Suprapubic skin (tissue), 4 donors: ENCODE results near the gene PIP5K1C. TPM values are rescaled to one million over a fixed set of nuclear protein-coding genes. Genes with fewer than 3 reads are reported as not detected.

Source experiments
- DNase-seq, 2 donors: peaks; one replicate each; pipeline ENCODE4 v3.0.0-alpha.2; 2019; ENCODE audit warnings: low spot score in 2 of 2
- H3K27ac ChIP-seq: fragments of 200-600 bp; sonication (generic); one replicate; pipeline ENCODE4 v1.5.1; 2019
- H3K27me3 ChIP-seq: fragments of 200-600 bp; sonication (generic); one replicate; pipeline ENCODE4 v1.5.1; 2019
- H3K36me3 ChIP-seq: fragments of 200-600 bp; sonication (generic); one replicate; pipeline ENCODE4 v1.5.1; 2019
- H3K4me1 ChIP-seq: fragments of 200-600 bp; sonication (generic); one replicate; pipeline ENCODE4 v1.5.1; 2019
- H3K4me3 ChIP-seq: fragments of 200-600 bp; sonication (generic); one replicate; pipeline ENCODE4 v1.5.1; 2019; ENCODE audit warnings: mild to moderate bottlenecking
- H3K9me3 ChIP-seq: fragments of 200-600 bp; sonication (generic); one replicate; pipeline ENCODE4 v1.5.1; 2019
- EP300 ChIP-seq: sonication (generic); formaldehyde crosslinking; IDR thresholded peaks from one replicate; pipeline ENCODE4 v1.6.1; 2017; ENCODE audit warnings: antibody characterized with exemption
- POLR2A ChIP-seq, 2 donors: fragments of 450-650 bp; IDR thresholded peaks; one replicate each; pipeline ENCODE4 v1.6.1; 2017; ENCODE audit warnings: antibody characterized with exemption in 2 of 2, mild to moderate bottlenecking in 2 of 2, moderate library complexity in 2 of 2
- POLR2AphosphoS5 ChIP-seq, 3 donors: sonication (generic); formaldehyde crosslinking; IDR thresholded peaks; one replicate each; pipeline ENCODE4 v1.6.1; 2017; ENCODE audit warnings: antibody characterized with exemption in 3 of 3
- WGBS: methylation state at CpG from one replicate; pipeline ENCODE4 v1.1.5; 2018; 5-methylcytosine and 5-hydroxymethylcytosine counted together
- total RNA-seq, 4 donors: library from RNA; depleted of rRNA; stranded (reverse); fragments of >200 nt; gene quantifications; one replicate each; pipeline ENCODE4 v1.1.0, GENCODE V29; 2016
- TF ChIP-seq, protein P1 (sequence below), 2 donors: fragments of 200-600 bp in 1 of 2; fragments of 450-650 bp in 1 of 2; sonication (generic) in 1 of 2; IDR thresholded peaks; one replicate each; pipeline ENCODE4 v1.5.1; 2016 to 2019; ENCODE audit warnings: antibody characterized with exemption in 2 of 2, mild to moderate bottlenecking in 1 of 2, moderate library complexity in 1 of 2

PIP5K1C gene
- total RNA-seq, 4 donors from 2014 or later: 16.5 to 25.7 (median 20.8) TPM

DNA sequence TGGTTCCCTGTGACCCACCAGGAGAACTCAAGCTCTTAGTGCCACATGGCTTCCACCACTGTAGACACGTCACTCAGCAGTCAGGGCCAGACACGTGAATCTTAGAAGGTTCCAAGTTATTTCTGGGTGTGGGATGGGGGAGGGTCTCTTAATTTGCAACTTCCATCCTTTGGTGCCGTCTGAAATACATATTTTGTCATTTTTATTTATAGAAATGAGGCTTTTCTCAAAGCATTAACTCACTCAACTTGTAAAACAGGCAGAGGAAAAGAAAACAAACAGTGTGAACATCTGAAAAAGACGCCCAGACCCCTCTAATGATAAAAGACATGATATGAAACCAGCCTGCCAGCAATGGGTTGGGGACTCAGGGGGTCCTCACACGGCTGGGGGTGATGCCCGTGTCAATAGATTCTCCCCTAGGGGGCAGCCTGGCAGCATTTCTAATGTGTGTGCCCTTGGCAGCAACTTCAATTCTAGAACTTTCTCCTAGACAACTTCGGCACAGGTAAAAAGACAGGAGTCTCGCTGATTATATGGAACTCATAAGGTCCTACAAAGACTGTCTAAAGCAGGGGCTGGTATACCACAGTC, 15.4 kb downstream of the PIP5K1C start:
- Histone ChIP-seq H3K36me3 (peaks cover 12% of the 10 kb centered on the region), H3K4me1 (peaks cover 16% of the 10 kb centered on the region), H3K27ac (no peak overlapping the region), H3K4me3 (no peak overlapping the region), H3K27me3 (no peaks in the 10 kb centered on the region), H3K9me3 (no peaks in the 10 kb centered on the region)
- DNase-seq: no peak
- TF ChIP-seq POLR2A (IDR thresholded peaks at IDR 0.05) (no peak), EP300 (no peak), POLR2AphosphoS5 (IDR thresholded peaks at IDR 0.05) (no peak)
- TF ChIP-seq, protein P1, sequence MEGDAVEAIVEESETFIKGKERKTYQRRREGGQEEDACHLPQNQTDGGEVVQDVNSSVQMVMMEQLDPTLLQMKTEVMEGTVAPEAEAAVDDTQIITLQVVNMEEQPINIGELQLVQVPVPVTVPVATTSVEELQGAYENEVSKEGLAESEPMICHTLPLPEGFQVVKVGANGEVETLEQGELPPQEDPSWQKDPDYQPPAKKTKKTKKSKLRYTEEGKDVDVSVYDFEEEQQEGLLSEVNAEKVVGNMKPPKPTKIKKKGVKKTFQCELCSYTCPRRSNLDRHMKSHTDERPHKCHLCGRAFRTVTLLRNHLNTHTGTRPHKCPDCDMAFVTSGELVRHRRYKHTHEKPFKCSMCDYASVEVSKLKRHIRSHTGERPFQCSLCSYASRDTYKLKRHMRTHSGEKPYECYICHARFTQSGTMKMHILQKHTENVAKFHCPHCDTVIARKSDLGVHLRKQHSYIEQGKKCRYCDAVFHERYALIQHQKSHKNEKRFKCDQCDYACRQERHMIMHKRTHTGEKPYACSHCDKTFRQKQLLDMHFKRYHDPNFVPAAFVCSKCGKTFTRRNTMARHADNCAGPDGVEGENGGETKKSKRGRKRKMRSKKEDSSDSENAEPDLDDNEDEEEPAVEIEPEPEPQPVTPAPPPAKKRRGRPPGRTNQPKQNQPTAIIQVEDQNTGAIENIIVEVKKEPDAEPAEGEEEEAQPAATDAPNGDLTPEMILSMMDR (IDR thresholded peaks at IDR 0.05): no peak
- 85% methylated on average over 8 of the region's 8 CpGs for WGBS

DNA sequence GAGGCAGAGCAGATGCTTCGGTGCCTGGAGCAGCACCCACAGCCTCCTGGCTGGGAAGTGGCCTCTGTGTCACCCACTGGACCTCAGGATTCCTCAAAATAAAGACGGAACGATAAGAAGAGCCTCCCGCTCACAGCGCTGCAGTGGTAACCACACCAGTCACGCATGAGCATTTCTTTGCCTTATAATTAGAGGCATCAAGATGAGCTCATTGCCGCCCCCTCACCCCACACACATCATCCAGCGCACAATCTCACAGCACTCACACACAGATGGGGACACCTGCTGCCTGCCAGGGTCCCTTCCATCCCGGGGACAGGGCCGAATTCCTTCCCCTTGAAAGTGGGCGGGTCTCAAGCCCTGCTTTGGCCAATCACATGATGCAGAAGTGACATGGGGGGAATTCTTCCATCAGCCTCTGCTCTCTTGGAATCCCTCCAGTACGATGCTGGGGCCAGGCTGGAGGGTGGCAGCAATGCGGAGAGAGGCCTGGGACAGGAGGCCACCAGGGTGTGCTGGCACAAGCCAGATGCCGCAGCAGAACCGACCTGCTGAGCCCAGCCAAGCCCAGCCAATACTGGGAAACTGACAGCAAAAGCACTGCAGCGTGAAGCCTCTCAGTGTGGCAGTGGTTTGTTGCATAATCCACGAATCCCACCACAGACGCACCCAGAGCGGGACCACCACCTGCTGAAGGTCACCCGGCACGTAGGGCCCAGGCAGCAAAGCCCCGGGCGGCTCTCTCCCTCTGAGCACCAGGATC, 16.0 kb downstream of the PIP5K1C start:
- H3K4me1 ChIP-seq: peaks cover 16% of the 10 kb centered on the region
- no peak for DNase-seq
- H3K4me3 ChIP-seq: no peak overlapping the region
- H3K27me3 ChIP-seq: no peaks in the 10 kb centered on the region
- peaks cover 17% of the 10 kb centered on the region for H3K36me3 ChIP-seq
- 91% methylated on average over 12 of the region's 23 CpGs for WGBS
- TF ChIP-seq, protein P1 (IDR thresholded peaks at IDR 0.05): no peak
- TF ChIP-seq POLR2A (IDR thresholded peaks at IDR 0.05) (no peak), EP300 (no peak), POLR2AphosphoS5 (IDR thresholded peaks at IDR 0.05) (no peak)
- H3K27ac ChIP-seq: no peak overlapping the region
- H3K9me3 ChIP-seq: no peaks in the 10 kb centered on the region

DNA sequence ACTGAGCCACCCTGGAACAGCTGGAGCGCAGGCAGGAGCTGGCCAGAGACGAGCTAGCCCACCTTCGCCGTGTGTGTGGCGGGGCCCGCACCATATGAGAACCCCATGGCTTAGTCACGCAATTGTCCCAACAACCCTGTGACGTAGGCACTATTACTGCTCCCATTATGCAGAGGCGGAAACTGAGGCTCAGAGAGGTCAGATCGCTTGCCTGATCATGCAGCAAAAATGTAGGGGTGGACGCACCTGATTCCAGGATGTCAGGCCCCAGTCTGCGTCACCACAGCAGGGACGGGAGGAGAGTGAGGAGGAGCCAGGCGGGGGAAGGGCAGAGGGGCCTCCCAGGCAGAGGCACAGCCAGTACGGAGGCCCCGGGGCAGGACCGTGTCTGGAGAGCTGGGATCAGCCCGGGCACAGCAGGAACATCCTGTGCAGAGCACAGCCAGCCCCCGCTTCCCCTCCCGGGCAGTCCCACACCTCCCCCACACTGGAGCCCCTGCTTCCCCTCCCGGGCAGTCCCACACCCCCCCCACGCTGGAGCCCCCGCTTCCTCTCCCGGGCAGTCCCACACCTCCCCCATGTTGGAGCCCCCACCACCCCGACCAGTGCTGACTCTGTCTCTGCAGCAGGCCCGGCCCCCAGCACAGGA, 16.7 kb downstream of the PIP5K1C start:
- Histone ChIP-seq H3K36me3 (peaks cover 17% of the 10 kb centered on the region), H3K4me1 (peaks cover 16% of the 10 kb centered on the region), H3K27ac (no peak overlapping the region), H3K4me3 (no peak overlapping the region), H3K9me3 (no peaks in the 10 kb centered on the region), H3K27me3 (no peaks in the 10 kb centered on the region)
- TF ChIP-seq, protein P1 (IDR thresholded peaks at IDR 0.05): no peak
- no peak for TF ChIP-seq EP300
- TF ChIP-seq POLR2A (IDR thresholded peaks at IDR 0.05): no peak
- TF ChIP-seq POLR2AphosphoS5 (IDR thresholded peaks at IDR 0.05): no peak
- peak in 1 of 2 donors; percentile 63 for DNase-seq
- WGBS: 73% methylated on average over 18 of the region's 26 CpGs

DNA sequence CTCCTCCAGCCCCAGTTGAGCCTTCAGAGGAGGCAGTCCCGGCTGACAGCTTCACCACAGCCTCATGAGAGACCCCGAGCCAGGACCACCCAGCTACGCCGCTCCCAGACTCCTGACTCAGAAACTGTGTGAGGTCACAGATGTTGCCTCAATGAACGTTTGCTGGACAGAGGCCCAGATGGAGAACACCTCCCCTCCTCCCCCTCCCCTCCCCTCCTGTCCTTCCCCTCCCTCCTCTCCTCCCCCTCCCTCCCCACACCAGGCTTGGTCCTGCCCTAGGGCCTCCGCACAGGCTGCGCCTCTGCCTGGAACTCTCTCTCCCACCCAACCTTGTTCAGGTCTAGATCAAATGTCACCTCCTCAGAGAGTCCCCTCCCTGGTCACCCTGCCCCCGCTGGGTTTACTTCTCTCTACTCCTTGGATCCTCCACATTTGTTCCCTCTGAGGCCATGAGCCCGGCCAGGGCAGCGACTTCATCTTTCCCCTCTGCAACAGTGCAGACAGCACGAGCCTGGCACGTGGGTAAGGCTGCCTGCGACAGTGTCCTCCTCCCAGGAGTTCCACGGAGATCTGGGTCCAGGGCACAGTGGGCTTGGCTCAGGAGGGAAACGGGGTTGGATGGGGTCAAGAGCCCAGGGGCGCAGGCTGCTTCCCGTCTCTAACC, 17.4 kb downstream of the PIP5K1C start:
- TF ChIP-seq, protein P1 (IDR thresholded peaks at IDR 0.05): no peak
- TF ChIP-seq POLR2AphosphoS5 (IDR thresholded peaks at IDR 0.05) (no peak), EP300 (no peak), POLR2A (IDR thresholded peaks at IDR 0.05) (no peak)
- Histone ChIP-seq H3K9me3 (no peaks in the 10 kb centered on the region), H3K27ac (no peak overlapping the region), H3K4me3 (no peak overlapping the region), H3K27me3 (no peaks in the 10 kb centered on the region), H3K36me3 (peaks cover 17% of the 10 kb centered on the region), H3K4me1 (peaks cover 9% of the 10 kb centered on the region)
- WGBS: 81% methylated on average over 17 of the region's 17 CpGs
- no peak for DNase-seq
